ENCODE results near the gene GLIS1.

Gene GLIS1

DNA sequence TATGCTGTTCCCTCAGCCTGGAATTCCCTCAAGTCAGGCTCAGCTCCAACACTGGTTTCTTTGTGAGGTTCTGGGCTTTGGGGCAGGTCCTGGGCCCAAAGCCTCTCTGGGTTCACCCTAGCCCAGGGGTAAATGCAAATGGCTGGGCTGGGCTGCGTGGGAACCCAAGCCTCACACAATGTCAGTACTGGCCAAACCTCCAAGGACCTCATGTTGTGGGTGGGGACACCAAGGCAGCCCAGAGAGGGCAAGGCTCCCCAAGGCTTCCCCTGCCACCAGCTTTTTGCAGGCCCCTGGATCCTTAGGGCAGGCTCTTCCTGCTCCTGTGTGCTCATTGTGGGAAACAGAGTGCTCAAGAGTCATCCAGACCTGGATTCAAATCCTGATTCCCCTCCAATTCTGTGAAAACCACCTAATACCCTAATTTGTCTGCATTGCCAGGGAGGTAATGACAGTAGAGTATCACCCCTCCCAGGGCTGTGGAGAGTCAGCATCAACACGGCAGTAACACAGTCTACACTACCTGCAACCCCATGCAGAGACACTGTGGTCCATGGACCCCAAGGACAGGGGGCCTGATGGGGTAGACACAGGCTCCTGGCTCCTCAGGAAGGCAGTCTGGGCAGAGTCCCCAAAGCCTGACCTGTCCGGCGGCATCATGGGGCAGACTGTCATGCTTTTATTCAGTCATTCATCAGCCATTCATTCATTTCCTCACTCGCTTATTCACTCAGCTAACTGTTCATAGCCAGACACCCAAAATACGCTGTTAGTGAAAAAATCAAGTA is 194.0 kb downstream of the GLIS1 start:
- no peak overlapping the region for H2AFZ ChIP-seq (ENCODE audit: low read length)
- no peaks in the 10 kb centered on the region for H4K20me1 ChIP-seq (ENCODE audit: insufficient read depth, low read length, poor library complexity, severe bottlenecking)
- H3K9me2 ChIP-seq (replicated peaks; ENCODE audit: low read depth, low read length) = no peaks in the 10 kb centered on the region
- TF ChIP-seq EZH2phosphoT487 (IDR thresholded peaks at IDR 0.05; ENCODE audit: borderline replicate concordance) = no peak
- TF ChIP-seq, protein P1, sequence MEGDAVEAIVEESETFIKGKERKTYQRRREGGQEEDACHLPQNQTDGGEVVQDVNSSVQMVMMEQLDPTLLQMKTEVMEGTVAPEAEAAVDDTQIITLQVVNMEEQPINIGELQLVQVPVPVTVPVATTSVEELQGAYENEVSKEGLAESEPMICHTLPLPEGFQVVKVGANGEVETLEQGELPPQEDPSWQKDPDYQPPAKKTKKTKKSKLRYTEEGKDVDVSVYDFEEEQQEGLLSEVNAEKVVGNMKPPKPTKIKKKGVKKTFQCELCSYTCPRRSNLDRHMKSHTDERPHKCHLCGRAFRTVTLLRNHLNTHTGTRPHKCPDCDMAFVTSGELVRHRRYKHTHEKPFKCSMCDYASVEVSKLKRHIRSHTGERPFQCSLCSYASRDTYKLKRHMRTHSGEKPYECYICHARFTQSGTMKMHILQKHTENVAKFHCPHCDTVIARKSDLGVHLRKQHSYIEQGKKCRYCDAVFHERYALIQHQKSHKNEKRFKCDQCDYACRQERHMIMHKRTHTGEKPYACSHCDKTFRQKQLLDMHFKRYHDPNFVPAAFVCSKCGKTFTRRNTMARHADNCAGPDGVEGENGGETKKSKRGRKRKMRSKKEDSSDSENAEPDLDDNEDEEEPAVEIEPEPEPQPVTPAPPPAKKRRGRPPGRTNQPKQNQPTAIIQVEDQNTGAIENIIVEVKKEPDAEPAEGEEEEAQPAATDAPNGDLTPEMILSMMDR (conservative IDR thresholded peaks at IDR 0.05; ENCODE audit: low read length) = no peak
- no peaks in the 10 kb centered on the region for H3K36me3 ChIP-seq (ENCODE audit: insufficient read depth, low read length)
- H3F3A ChIP-seq (ENCODE audit: low read depth) = no peaks in the 10 kb centered on the region
- no peaks in the 10 kb centered on the region for H3K4me1 ChIP-seq (ENCODE audit: insufficient read depth, low read length, poor library complexity, severe bottlenecking)
- H3K27me3 ChIP-seq (ENCODE audit: insufficient read depth, low read length, poor library complexity, severe bottlenecking) = no peaks in the 10 kb centered on the region
- H3K79me2 ChIP-seq (ENCODE audit: insufficient read depth, low read length) = no peaks in the 10 kb centered on the region
- no peak overlapping the region for H3K9ac ChIP-seq (ENCODE audit: low read depth, low read length, poor library complexity, severe bottlenecking)
- no peaks in the 10 kb centered on the region for H3K9me3 ChIP-seq (ENCODE audit: insufficient read depth, low read depth, low read length)
- no peak overlapping the region for H3K4me2 ChIP-seq (ENCODE audit: low read depth, low read length, poor library complexity, severe bottlenecking)
- H3K4me3 ChIP-seq (ENCODE audit: low read length, poor library complexity, severe bottlenecking) = no peak overlapping the region

DNA sequence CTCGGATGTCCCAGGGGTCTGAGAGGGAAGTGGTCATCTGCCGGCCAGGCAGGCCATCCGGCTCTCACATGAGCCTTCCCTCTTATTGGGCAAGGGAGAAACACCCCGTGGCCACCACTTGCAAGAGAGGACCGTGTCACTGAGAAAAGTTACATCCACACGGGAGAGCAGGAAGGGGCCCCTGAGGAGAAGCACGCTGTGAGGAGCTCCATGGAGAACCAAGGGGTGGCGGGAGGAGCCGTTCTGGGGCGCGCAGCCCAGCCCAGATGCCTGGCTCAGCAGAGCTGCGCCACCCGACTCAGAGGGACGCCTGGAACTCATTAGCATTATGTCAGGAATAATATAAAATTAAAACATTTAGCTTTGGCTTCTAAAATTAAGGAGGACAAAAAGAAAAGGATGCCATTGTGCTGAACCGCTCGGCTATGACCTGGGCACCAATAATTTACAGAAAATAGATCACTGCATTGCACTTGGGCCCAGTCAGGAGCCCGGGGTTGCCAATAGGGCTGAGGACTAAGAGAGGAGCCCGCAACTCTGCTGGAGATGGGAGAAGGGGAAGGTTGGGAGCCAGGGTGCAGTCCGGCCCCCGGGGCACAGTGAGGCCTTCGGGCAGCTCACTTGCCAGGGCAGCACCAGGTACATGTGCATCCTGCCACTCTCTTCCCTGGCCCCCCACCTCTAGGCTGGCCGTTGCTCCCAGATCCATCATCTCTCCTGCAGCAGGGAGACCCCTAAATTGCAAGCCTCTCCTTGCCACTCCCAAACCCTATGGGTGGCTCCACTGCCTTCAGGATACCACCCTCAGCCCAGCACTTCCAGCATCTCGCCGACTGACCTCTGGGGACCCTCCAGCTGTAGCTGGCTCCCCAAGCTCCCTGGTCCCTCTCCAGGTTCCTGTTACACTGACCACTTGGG is 194.9 kb downstream of the GLIS1 start:
- Histone ChIP-seq H3K36me3 (ENCODE audit: insufficient read depth, low read length) (no peaks in the 10 kb centered on the region), H3F3A (ENCODE audit: low read depth) (no peaks in the 10 kb centered on the region), H3K9me2 (replicated peaks; ENCODE audit: low read depth, low read length) (no peaks in the 10 kb centered on the region), H3K4me2 (ENCODE audit: low read depth, low read length, poor library complexity, severe bottlenecking) (no peak overlapping the region), H3K9ac (ENCODE audit: low read depth, low read length, poor library complexity, severe bottlenecking) (no peak overlapping the region), H3K4me3 (ENCODE audit: low read length, poor library complexity, severe bottlenecking) (no peak overlapping the region), H3K9me3 (ENCODE audit: insufficient read depth, low read depth, low read length) (no peaks in the 10 kb centered on the region), H3K27me3 (ENCODE audit: insufficient read depth, low read length, poor library complexity, severe bottlenecking) (no peaks in the 10 kb centered on the region), H4K20me1 (ENCODE audit: insufficient read depth, low read length, poor library complexity, severe bottlenecking) (no peaks in the 10 kb centered on the region), H2AFZ (ENCODE audit: low read length) (no peak overlapping the region), H3K79me2 (ENCODE audit: insufficient read depth, low read length) (no peaks in the 10 kb centered on the region), H3K4me1 (ENCODE audit: insufficient read depth, low read length, poor library complexity, severe bottlenecking) (no peaks in the 10 kb centered on the region)
- no peak for TF ChIP-seq EZH2phosphoT487 (IDR thresholded peaks at IDR 0.05; ENCODE audit: borderline replicate concordance)
- TF ChIP-seq, protein P1 (conservative IDR thresholded peaks at IDR 0.05; ENCODE audit: low read length) = no peak

DNA sequence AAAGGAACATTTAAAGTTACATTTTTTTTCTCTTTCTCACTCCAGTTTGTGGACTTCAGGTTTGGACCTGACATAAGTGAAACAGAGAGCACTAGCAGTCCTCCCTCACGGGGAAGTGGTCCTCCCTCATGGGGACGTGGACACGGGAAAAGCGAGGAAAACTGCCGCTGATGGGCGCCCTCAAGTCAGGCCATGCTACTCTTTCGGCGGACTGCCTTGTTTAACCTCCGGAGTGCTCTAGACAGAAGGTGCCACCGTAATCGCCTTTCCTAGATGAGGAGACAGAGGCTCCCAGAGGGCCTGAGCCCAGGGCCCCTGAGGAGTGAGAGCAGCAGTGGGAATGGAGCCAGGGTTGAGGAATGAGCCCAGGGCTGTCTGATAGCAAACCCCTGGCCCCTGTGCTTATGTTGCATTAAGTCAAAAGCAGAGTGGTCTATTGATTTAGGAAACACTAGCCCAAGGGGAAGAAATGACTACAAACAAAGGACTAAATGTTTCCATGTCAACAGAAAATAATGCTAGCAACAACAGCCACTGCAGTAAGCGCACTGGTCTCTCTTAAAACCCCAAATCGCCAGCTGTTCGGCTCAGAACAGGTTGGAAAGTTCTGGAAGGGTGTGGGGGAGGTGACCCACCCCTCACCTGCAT is 195.7 kb downstream of the GLIS1 start:
- H3K4me2 ChIP-seq (ENCODE audit: low read depth, low read length, poor library complexity, severe bottlenecking) = no peak overlapping the region
- H2AFZ ChIP-seq (ENCODE audit: low read length) = no peak overlapping the region
- TF ChIP-seq, protein P1 (conservative IDR thresholded peaks at IDR 0.05; ENCODE audit: low read length) = no peak
- no peaks in the 10 kb centered on the region for H3K9me2 ChIP-seq (replicated peaks; ENCODE audit: low read depth, low read length)
- no peaks in the 10 kb centered on the region for H3K79me2 ChIP-seq (ENCODE audit: insufficient read depth, low read length)
- H3K4me1 ChIP-seq (ENCODE audit: insufficient read depth, low read length, poor library complexity, severe bottlenecking) = no peaks in the 10 kb centered on the region
- H3K4me3 ChIP-seq (ENCODE audit: low read length, poor library complexity, severe bottlenecking) = no peak overlapping the region
- no peak overlapping the region for H3K9ac ChIP-seq (ENCODE audit: low read depth, low read length, poor library complexity, severe bottlenecking)
- H3K36me3 ChIP-seq (ENCODE audit: insufficient read depth, low read length) = no peaks in the 10 kb centered on the region
- H3K9me3 ChIP-seq (ENCODE audit: insufficient read depth, low read depth, low read length) = no peaks in the 10 kb centered on the region
- no peaks in the 10 kb centered on the region for H4K20me1 ChIP-seq (ENCODE audit: insufficient read depth, low read length, poor library complexity, severe bottlenecking)
- no peaks in the 10 kb centered on the region for H3K27me3 ChIP-seq (ENCODE audit: insufficient read depth, low read length, poor library complexity, severe bottlenecking)
- no peaks in the 10 kb centered on the region for H3F3A ChIP-seq (ENCODE audit: low read depth)
